ENCODE results near the gene ATF5.
A peak's percentile ranks its signal among the peaks of the same experiment; 100 is the strongest.

ATF5 gene

GRCh38 chr19:49894879-49895565 lies 34.0 kb upstream of the ATF5 start:
- DNase-seq (ENCODE audit: low read depth), result peak; percentile 40

GRCh38 chr19:49895566-49896297 lies 33.3 kb upstream of the ATF5 start:
- no peak for DNase-seq (ENCODE audit: low read depth)

- peak; percentile 64 for DNase-seq (ENCODE audit: low read depth)
These were observed 32.0 kb upstream of the ATF5 start, which contains the start of gene IL4I1 for GRCh38 chr19:49896863-49897621. TSS of gene IL4I1 (minus strand) at chr19:49896887. CDS start at chr19:49896160, 727 bp downstream.

- DNase-seq (ENCODE audit: low read depth), result no peak
These were observed 24.9 kb upstream of the ATF5 start for GRCh38 chr19:49904136-49904535.

- no peak for DNase-seq (ENCODE audit: low read depth)
These were observed 22.0 kb upstream of the ATF5 start for GRCh38 chr19:49906879-49907564.

GRCh38 chr19:49907745-49908446 lies 21.1 kb upstream of the ATF5 start:
- DNase-seq (ENCODE audit: low read depth), result no peak

GRCh38 chr19:49908480-49909420 lies 20.3 kb upstream of the ATF5 start:
- no peak for DNase-seq (ENCODE audit: low read depth)

GRCh38 chr19:49910179-49910578 lies 18.8 kb upstream of the ATF5 start:
- no peak for DNase-seq (ENCODE audit: low read depth)

- DNase-seq (ENCODE audit: low read depth), result no peak
These were observed 17.4 kb upstream of the ATF5 start for GRCh38 chr19:49911381-49912145.

GRCh38 chr19:49912965-49913685 lies 15.9 kb upstream of the ATF5 start:
- no peak for DNase-seq (ENCODE audit: low read depth)

GRCh38 chr19:49913720-49914119 lies 15.3 kb upstream of the ATF5 start:
- DNase-seq (ENCODE audit: low read depth), result no peak

- DNase-seq (ENCODE audit: low read depth), result no peak
These were observed 13.7 kb upstream of the ATF5 start for GRCh38 chr19:49915271-49915670.

GRCh38 chr19:49916839-49917733 lies 11.9 kb upstream of the ATF5 start:
- no peak for DNase-seq (ENCODE audit: low read depth)

- no peak for DNase-seq (ENCODE audit: low read depth)
These were observed 10.9 kb upstream of the ATF5 start for GRCh38 chr19:49918089-49918488.

- no peak for DNase-seq (ENCODE audit: low read depth)
These were observed 8.2 kb upstream of the ATF5 start for GRCh38 chr19:49920624-49921363.

- DNase-seq (ENCODE audit: low read depth), result no peak
These were observed 6.9 kb upstream of the ATF5 start for GRCh38 chr19:49921871-49922795.

Measured in activated T-helper 9 cell treated with anti-CD3 and anti-CD28 coated beads, Interleukin-2, amount 50 U/mL, for 16 hours (primary cell).